Fibroblast of skin of right quadriceps (primary cell): ENCODE measurements around the gene THRSP.
"Not testable (repeated sequence)": the region's sequence is repeated elsewhere in the genome, so short reads cannot be mapped to it uniquely, and the experiment has no call there.

ENCODE experiments used
- DNase-seq: peaks from one replicate; pipeline ENCODE4 v3.0.0-alpha.2; 2013

Gene THRSP

DNA sequence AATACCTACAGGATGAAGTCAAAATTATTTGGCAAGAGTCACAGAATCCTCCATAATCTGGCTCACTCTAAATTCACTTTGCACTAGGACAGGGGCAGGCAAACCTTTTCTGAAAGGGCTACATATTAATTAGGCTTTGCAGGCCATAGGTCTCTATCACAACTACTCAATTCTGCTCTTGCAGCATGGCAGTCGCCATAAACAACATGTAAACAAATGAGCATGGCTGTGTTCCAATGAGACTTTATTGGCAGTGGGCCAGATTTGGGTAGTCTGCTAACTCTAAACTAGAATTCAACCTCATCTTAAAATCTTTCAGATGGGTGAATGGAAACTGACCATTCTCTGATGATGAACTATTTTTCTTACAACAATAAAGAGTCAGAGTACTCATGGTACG lies 5.8 kb downstream of the THRSP start:
- DNase-seq: no peak

DNA sequence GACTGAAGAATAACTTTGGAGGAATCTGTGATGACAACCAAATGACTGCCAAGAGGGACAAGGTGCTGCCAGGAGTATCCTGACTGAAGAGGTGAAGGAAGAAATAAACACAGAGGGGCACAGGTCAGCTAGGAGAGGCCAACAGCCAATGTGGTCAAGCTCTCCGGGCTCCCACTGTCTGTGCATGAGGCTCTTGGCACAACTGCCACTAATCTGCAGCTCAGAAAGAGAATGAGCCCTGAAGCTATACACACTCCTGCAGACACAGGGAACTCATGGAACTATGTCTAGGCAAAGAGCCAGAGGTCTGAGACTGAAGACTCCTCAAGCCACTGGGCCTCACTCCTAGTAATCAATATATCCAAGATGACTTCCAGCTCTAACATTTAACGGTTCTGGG lies 7.0 kb downstream of the THRSP start:
- DNase-seq: no peak

DNA sequence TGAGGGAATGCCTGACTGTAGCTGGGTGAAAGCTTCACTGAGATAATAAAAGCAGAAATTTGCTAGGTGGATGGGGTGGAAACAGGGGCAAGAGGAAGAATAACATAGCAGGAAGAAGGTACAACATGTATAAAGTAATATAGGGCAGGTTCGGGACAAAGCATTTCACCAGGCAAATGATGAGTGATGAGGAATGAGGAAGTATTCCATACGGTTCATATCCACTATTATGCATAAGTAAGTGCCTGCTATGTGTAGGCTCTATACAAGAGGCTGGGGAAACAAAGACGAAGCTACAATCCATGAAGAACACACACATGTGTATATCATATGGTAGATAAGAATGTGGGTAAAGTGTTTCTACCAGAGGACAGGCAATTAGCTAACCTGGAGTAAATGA lies 8.1 kb downstream of the THRSP start:
- DNase-seq: no peak

DNA sequence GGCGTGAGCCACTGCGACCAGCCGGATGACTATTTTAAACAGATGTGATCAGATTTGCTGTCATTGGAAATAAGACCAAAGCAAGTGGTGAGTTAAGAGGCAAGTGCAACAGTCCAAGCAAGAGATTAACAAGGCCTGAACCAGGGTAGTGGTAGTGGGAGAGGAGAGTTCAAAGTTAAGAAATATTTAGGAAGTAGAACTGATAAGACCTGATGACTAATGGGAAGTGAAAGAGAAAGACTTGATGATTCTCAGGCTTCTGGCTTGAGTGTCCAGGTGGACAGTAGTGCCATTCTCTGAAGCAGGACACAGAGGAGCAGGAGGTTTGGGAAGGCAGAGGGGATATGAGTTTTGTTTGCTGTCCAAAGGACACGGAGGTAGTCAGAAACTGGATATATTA lies 8.8 kb downstream of the THRSP start:
- DNase-seq: no peak

DNA sequence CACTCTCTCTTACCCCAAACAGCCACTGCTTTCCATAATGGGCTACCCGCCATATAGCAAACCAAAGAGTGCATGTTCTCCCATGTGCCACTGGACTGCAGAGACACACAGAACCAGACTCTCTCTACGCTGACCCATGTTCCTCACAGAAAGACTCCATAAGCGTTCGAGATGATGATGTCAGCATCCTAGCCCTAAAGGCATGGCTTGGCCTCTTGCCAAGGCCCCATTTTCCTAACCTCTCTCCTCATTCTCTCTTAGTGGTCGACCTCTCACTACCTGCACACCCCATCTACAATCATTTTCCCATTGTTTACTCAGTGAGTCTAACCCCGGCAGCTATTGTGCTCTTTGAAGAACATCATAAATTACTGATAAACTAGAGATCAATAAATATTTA lies 11.1 kb downstream of the THRSP start:
- DNase-seq: no peak

DNA sequence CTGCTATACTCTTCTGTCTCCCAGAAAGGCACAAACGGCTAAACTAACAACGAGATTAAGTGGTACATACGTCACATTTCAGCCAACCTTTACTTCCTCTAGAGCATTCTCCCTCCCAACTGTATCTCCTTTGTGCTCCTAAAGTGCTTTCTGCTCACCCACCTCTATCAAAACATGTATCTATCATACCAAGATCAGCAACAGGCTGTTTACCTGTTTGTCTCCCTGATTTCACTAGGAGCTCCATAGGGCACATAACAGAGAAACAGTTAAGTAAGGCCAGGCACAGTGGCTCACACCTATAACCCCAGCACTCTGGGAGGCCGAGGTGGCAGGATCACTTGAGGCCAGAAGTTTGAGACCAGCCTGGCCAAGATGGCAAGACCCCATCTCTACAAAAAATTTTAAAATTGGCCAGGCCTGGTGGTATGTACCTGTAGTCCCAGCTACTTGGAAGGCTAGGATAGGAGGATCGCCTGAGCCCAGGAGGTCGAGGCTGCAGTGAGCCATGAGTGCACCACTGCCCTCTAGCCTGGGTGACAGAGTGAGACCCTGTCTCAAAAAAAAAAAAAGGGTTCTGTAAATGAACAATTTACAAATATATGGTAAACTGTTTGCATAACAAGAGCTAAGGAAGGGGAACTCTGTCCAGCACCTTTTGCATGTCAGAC lies 13.2 kb downstream of the THRSP start:
- no peak for DNase-seq

DNA sequence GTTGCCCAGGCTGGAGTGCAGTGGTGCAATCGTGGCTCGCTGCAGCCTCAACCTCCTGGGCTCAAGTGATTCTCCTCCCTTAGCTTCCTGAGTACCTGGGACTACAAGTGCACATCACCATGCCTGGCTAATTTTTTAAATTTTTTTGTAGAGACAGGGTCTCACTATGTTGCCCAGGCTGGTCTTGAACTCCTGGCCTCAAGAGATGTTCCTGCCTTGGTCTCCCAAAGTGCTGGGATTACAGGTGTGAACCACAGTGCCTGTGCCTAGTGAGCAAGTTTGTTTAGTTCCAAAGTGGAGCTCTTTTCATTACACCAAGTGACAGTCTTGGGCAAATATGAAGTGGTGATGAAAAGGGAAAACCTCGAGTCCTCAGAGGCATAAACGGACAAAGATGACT lies 13.9 kb downstream of the THRSP start:
- DNase-seq: not testable (repeated sequence)

DNA sequence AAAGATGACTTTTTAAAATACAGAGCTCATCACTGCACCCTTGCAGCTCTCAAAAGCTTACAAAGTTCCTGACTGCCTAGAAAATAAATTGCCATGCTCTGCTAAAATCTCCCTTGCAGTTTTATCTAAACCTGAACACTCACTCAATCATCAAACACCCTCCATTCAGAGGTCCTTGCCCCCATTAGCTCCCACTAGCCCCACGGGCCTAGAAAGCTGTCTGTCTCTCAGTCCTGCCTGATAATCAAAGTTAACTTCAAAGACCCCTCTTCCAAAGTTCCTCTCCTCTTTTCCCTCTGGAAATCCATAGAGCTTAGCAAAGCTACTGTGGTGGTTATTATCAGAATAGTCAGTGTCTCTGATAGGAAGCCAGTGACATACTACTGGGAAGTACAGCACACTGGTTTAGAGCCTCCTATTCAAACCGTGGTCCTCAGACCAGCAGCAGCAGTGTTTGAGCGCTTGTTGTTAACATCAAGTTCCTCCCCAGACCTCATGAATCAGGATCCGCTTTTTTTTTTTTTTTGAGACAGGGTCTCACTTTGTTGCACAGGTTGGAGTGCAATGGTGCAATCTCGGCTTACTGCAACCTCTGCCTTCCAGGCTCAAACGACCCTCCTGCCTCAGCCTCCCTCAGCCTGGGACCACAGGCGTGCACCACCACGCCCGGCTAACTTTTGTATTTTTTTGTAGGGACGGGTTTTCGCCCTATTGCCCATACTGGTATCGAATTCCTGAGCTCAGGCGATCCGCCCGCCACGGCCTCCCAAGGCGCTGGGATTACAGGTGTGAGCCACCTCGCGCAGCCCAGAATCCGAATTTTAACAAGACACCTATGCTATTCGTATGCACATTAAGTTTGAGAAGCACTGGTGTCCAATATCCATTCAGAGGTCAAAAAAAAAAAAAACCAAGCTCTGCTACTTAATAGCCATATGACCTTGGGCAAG lies 14.8 kb downstream of the THRSP start:
- no peak for DNase-seq

DNA sequence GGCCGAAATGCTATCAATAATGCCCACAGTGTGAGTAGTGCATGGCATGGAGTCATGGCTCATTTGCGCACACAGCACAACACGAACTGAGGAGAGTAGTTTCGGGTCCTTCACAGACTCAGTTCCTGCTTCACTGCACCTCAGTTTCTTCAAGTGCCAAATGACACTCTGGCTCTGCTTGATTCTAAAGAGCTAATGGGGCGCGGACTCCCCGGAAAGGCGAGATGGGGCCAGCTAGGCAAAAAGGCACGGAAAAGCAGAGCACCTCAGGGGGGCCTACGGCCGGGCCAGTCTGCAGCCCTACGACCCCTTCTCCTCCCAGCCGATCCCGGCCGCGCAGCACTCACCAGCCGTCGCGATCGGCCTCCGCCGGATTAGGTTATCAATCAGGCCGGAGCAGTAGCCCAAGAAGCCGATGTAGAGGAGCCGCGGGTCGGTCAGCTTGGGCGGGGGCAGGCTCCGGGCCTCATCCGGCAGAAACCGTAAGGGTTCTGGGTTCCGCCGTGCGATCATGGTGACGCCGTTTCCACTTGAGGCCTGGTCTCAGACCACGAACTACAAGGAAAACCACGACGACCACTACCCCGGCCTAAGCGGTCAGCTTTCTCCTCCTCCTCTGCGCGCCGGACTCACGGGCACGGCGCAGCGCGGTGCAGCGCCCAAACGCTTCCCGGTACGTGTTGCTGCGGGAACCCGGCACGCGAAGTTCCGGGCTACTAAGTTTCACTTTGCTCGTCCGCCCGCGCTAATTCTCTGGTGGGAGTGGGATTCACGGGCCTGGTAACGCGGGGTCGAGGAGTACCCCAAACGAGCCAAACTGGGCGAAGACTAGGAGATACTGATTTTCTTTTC lies 15.8 kb downstream of the THRSP start, which contains the start of gene NDUFC2:
Gene NDUFC2 (minus strand): TSS at position 631 of the 852 bp plus-strand sequence. CDS start 118 bp downstream, at position 513.
- peak; percentile 80 for DNase-seq

DNA sequence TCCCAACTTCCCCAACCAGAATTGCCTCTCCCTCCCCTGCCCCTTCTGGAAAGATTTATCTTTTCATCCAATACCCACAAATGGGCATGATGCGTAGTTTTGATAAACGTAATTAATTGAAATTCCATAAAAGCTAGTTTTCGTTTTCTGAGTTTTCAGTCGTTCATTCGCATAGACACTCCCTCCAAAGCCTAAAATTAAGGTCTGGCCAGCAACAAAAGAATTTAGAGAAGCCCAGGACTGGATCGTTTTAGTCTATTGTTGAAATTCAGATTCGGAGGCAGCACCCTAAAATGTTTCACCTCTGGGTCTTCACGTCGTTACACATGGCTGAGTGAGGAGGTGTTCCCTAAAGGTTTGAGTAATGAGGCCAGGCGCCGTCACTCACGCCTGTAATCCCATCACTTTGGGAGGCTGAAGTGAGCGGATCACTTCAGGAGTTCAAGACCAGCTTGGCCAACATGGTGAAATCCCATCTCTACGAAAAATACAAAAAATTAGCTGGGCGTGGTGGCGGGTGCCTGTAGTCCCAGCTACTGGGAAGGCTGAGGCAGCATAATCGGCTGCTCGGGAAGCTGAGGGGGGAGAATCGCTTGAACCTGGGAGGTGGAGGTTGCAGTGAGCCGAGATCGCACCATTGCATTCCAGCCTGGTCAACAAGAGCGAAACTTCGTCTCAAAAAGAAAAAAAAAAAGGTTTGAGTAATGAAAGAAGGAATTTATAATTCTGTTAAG lies 16.6 kb downstream of the THRSP start:
- no peak for DNase-seq

DNA sequence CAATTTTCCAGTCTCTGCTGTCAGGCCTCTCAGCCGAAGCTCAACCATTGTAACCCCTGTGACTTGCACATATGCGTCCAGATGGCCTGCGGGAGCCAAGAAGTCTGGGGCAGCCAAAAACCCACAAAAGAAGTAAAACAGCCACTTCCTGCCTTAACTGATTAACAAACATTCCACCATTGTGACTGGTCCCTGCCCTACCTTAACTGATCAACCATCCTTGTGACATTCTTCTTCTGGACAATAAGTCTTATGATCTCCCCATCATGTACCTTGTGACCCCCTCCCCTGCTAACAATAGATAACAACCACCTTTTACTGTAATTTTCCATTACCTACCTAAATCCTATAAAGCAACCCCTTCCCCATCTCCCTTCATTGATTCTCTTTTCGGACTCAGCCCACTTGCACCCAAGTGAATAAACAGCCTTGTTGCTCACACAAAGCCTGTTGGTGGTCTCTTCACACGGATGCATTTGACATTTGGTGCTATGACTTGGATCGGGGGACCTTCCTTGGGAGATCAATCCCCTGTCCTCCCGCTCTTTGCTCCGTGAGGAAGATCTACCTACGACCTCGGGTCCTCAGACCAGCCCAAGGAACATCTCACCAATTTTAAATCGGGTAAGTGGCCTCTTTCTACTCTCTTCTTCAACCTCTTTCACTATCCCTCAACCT lies 17.3 kb downstream of the THRSP start:
- DNase-seq: peak; percentile 35

DNA sequence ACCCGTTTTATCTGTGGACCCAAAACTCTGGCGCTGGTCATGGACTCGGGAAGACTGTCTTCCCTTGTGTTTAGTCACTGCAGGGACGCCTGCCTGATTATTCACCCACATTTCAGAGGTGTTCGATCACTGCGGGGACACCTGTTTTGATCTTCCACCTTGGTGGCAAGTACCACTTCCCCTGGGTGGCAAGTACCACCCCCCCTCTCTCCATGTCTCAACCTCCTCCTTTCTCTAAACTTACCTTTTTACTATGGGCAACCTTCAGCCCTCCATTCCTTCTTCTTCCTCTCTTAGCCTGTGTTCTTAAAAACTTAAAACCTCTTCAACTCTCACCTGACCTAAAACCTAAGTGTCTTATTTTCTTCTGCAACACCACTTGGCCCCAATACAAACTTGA lies 17.9 kb downstream of the THRSP start:
- no peak for DNase-seq

DNA sequence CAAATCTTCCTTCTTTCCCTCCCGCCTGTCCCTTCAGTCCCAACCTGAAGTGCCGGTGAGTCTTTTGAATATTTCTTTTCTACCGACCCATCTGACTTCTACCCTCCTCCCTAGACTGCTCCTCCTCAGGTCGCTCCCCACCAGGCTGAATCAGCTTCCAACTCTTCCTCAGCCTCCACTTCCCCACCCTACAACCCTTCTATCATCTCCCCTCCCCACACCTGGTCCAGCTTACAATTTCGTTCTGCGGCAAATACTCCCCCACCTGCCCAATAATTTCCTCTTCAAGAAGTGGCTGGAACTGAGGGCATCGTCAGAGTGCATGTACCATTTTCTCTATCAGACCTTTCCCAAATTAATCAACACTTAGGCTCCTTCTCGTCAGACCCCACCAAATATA lies 18.5 kb downstream of the THRSP start:
- no peak for DNase-seq

DNA sequence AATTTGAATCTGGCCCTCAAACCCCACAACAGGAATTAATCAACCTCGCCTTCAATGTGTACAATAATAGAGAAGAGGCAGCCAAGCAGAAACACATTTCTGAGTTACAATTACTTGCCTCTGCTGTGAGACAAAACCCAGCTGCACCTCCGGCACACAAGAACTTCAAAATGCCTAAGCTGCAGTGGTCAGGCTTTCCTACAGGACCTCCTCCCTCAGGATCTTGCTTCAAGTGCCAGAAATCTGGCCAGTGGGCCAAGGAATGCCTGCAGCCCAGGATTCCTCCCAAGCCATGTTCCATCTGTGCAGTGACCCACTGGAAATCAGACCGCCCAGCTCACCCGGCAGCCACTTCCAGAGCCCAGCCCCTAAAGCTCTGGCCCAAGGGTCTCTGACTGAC lies 19.4 kb downstream of the THRSP start:
- no peak for DNase-seq

DNA sequence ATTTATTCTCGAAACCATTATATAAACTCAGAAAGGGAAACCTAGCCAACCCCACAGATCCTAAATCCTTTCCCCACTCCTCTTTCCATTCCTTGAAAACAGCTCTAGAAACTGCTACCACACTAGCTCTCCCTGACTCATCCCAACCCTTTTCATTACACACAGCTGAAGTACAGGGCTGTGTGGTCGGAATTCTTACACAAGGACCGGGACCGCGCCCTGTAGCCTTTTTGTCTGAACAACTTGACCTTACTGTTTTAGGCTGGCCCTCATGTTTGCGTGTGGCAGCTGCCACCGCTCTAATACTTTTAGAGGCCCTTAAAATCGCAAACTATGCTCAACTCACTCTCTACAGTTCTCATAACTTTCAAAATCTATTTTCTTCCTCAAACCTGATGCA lies 20.8 kb downstream of the THRSP start:
- not testable (repeated sequence) for DNase-seq

DNA sequence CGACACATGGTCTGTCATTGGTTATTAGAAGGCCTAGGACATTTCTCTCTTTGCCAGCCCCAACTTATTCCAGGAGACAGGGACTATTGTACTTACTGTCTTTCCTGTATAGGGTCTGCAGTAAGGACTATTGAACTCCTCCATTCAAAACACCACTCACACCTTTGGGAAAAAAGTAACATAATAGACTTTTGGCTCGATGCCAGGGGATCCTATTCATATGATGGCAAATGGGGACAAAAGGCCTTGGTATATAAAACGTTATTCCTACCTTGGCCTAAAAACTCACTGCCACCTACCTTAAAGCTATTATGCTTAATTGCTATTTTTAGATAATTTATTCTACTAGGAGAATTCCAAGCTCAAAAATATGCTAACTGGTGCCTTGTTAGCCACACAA lies 22.3 kb downstream of the THRSP start:
- DNase-seq: no peak

DNA sequence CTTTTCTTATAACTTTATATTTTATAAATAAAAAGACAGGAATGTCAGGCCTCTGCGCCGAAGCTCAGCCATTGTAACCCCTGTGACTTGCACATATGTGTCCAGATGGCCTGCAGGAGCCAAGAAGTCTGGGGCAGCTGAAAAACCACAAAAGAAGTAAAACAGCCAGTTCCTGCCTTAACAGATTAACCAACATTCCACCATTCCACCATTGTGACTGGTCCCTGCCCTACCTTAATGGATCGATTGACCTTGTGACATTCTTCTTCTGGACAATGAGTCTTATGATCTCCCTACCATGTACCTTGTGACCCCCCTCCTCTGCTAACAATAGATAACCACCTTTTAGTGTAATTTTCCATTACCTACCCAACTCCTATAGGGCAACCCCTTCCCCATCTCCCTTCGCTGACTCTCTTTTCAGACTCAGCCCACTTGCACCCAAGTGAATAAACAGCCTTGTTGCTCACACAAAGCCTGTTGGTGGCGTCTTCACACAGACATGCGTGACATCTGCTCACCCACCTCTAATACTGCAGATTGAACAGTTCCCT lies 22.9 kb downstream of the THRSP start:
- DNase-seq: not testable (repeated sequence)

DNA sequence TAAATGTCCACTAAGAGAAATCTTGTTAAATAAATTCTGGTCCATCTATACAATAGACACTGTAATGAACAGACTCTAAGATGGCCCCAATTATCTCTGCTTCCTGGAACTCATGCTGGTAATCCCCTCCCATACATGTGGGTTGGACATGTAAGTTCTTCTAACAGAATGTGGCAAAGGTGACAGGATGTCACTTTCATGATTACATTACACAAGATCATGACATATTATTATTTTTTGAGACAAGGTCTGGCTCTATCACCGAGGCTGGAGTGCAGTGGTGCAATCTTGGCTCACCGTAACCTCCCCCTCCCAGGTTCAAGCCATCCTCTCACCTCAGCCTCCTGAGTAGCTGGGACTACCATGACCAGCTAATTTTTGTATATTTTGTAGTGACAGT lies 30.6 kb downstream of the THRSP start:
- no peak for DNase-seq

DNA sequence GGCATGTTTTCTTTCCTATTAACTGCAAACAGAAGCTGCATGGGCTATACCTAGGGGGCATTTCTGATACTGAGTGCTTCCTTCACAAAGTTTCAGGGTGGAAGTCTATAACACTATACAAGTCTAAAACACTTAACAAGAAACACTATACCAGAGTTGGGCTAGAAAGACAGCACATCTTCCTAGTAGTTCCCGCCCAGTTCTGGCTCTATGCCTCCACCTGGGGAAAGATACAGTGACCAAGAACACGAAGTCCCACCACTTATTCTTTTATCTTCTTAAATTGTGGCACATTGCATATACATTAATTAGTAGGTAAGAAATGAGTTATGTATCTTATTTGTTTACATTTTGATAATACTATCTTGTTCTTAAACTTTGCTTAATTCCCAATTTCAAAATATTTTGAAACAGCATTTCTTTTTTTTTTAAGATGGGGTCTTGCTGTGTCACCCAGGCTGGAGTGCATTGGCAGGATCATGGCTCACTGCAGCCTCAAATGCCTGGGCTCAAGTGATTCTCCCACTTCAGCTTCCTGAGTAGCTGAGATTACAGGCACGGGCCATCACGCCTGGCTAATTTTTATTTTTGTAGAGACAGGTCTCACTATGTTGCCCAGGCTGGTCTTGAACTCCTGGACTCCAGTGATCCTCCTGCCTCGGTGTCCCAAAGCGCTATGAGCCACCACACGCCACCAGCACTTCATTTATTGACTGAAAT lies 34.2 kb downstream of the THRSP start:
- DNase-seq: no peak

DNA sequence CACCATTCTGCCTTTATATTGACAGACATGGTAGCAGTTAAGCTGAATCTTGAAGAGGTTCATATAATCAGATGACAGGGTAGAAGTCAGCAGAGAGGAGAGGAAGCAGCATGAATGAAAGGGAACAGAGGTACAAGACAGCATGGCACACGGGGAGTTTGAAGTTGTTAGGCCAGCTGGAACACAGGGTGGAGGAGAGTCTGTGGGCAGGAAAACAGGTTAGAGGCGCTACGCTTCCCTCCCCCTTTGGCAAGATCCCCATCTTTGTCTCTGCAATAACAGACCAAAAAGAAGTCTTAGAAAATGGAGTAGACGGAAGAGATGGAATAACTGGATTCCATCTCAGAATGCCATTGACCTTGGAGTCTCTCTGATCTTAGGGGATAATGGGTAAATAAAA lies 36.0 kb downstream of the THRSP start:
- DNase-seq: no peak

DNA sequence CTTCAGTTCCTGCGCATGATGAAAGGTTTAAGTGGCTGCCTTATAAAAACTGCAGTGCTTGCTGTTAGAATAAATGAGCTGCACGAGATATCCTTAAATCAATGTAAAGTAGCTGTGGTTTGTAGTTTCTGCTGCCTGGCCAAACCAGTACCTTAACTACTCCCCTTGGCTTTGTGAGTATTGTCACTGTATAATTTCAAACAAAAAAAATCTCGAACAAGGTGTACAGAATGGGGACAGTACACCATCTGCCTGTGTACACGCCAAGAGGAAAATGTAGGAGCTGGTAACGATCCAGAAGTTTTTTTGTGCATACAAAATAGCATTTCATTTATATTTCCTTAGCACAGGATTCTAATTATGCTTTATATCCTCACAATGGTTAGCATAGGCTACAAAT lies 36.6 kb downstream of the THRSP start:
- DNase-seq: no peak
